Measurements from ENCODE around the gene NOS2.

- TF ChIP-seq, protein P1, sequence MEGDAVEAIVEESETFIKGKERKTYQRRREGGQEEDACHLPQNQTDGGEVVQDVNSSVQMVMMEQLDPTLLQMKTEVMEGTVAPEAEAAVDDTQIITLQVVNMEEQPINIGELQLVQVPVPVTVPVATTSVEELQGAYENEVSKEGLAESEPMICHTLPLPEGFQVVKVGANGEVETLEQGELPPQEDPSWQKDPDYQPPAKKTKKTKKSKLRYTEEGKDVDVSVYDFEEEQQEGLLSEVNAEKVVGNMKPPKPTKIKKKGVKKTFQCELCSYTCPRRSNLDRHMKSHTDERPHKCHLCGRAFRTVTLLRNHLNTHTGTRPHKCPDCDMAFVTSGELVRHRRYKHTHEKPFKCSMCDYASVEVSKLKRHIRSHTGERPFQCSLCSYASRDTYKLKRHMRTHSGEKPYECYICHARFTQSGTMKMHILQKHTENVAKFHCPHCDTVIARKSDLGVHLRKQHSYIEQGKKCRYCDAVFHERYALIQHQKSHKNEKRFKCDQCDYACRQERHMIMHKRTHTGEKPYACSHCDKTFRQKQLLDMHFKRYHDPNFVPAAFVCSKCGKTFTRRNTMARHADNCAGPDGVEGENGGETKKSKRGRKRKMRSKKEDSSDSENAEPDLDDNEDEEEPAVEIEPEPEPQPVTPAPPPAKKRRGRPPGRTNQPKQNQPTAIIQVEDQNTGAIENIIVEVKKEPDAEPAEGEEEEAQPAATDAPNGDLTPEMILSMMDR (conservative IDR thresholded peaks at IDR 0.05), result no peak
- TF ChIP-seq EZH2 (IDR thresholded peaks at IDR 0.05; ENCODE audit: low read depth), result no peak
These were observed 8.3 kb upstream of the NOS2 start for GRCh38 chr17:27808628-27809027.

Measured in PC-9 (cell line).